GM18861 (cell line): Measurements from ENCODE around the gene CLASP2.

Experiments used
- ATAC-seq: cut with Tn5 transposase; IDR thresholded peaks from one replicate; pipeline ENCODE4 v1.9.1; 2021; ENCODE audit not compliant: unreplicated experiment

Gene CLASP2

DNA sequence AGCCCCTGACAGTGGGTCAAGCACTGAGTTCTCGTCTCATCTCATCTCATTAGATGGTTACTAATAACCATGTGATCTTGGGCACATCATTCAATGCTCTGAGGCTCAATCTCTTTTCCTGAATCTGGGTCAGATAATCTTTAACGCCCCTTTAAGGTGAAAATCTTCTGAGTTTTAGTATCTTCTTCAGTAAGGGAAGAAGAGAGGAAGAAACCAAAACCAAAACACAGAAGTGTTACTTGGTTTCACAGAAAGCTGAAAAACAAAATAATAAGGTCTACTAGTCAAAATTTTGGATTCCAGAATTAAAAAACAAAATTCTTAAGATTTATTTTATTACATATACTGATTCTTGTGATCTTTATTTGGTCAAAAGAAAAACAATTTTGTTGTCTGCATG is 78.2 kb downstream of the CLASP2 start:
- no peak for ATAC-seq

- no peak for ATAC-seq
Measured at GRCh38 chr3:33637482-33637881, 80.6 kb downstream of the CLASP2 start.

DNA sequence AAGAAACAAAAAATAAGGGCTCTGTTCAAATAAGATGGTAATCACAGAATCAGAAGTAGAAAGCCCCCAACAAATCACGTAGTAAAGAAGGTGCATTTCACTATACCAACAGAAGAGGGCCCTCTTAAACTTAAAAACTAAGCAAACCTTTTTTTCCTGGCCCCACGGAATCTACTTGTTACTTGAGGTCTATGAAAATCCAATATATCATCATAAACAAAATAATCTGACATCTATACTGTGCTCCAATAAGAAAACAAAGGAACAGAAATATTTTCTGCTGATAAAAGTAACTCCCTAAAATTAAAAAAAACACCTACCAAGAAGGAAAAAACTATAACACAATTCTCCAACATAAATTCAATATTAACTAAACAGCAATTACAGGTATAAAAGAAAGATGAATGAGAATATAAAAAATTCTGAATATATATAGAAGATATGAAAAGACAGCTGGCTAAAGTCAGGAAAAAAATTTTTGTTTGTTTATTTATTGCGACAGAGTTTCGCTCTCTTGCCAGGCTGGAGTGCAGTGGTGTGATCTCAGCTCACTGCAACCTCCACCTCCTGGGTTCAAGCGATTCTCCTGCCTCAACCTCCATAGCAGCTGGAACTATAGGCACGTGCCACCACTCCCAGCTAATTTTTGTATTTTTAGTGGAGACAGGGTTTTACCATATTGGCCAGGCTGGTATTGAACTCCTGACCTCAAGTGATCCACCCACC is 81.8 kb downstream of the CLASP2 start:
- ATAC-seq = no peak

DNA sequence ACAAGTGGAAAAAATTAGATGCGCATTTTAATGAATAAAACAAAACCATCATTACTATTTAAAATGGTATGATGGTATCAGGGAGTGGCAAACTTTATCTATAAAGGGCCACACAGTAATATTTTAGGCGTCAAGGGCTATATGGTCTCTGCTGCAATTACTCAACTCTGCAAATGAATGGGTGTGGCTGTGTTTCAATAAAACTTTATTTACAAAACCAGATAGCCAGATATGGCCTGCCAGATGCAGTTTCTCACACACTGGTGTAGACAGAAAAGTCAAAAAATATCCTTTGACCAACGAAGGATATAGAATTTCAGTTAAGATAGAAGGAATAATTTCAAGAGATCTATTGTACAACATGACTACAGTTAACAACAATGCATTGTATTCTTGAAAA is 83.8 kb downstream of the CLASP2 start:
- ATAC-seq = no peak

DNA sequence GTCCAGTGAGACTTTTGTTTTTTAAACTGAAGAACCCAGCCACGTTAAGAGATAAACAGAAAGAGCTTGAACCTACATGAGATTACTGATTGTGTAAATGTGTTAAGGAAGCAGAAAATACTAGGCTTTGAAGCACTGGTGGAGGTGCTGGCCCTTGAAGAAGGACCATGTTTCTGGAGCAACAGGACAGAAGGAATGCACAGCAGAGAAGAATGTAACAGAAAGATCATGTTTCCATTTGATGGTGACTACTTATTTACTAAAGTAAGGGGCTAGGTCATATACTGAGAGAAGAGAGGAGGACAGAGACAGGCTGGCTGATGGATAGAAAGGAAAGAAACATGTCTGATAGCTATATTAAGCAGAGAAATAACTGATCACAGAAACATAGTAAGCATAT is 88.8 kb downstream of the CLASP2 start:
- ATAC-seq = no peak

DNA sequence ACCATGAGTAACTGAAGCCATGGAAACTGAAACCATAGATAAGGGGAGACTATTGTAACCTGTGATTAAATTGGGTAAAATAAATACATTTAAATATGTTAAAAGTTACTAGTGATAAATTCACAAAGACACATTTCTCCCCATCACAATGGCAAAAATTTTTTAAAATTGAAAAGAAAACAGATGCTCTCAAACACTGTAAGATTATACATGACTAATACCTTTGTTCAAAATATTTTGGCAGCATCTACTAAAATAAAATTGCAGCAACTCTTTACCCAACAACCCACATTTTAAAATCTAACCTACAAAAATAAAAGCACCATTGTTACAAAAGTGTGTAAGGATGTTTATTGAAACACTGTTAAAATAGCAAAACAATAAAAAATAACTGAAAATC is 93.3 kb downstream of the CLASP2 start:
- ATAC-seq = no peak

- ATAC-seq = no peak
Measured at GRCh38 chr3:33613041-33613440, 105.0 kb downstream of the CLASP2 start.

DNA sequence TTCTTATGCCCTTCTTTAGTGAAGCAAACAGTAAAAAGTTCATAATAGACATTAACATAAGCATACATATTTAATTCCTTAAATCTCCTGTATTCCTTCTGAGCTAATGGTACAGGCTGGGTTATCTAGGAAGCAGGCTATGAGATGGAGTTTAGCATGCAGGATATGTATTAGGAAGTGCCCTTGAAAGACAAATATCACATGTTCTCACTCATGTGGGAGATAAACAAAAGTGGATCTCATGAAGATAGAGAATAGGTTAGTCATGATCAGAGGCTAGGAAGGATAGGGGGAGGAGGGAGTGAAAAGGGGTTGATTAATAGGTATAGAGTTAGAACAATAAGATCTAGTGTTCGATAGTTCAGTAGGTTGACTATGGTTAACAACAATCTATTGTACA is 105.4 kb downstream of the CLASP2 start:
- no peak for ATAC-seq

DNA sequence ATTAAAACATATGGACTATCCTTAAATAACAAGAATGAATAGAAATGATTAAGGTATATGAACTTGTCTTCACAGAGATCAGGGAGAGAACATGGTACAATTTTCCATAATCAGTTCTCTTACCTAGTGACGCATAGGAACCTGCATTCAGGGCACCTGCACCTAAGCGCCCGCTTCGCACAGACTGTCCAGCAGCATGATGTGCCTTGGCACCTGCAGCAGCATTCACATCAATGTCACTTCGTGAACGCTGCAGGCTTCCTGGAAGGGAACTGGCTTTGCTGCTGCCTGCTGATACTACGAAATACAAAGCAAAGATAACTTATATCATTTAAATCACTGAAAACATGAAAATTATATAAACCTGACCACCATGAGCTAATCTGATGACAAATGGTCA is 115.2 kb downstream of the CLASP2 start:
- no peak for ATAC-seq

DNA sequence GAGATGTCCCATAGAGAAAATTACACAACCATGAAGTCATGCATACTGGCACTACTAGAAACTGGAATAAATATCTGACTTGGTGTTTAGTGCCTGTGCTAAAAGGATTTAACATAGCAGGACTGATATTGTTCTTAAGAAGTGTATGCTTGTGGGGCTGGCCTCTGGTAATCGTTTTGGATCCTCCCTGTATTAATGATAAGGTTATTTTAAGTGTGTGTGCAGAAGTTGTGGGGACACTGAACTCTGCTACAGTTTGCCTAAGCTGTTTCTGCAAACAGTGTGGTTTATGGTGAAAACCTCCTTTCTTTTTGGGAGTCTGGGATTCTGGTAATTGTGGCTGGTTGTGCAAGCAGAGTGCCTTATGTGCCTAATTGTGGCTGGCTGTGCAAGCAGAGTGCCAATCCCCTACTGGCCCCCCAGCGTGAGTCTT is 120.8 kb downstream of the CLASP2 start:
- ATAC-seq = no peak

GRCh38 chr3:33592999-33593398 is 125.1 kb downstream of the CLASP2 start:
- no peak for ATAC-seq

DNA sequence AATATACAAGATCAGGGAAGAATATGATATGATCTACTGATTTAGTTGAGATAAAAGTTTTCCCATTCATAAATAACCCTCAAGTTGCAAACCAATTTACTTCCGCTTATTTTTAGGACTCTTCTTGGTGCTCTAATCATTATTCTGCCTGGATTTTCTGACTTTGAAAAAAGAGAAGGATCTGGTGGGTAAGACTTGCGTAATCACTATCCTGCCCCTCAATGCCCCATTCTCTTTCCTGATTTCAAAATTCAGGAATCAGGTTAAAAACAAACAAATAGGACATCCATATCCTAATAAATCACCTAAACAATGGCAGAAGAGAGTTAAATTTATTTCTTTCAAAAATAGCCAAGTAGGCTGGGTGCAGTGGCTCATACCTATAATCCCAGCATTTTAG is 127.5 kb downstream of the CLASP2 start:
- no peak for ATAC-seq

DNA sequence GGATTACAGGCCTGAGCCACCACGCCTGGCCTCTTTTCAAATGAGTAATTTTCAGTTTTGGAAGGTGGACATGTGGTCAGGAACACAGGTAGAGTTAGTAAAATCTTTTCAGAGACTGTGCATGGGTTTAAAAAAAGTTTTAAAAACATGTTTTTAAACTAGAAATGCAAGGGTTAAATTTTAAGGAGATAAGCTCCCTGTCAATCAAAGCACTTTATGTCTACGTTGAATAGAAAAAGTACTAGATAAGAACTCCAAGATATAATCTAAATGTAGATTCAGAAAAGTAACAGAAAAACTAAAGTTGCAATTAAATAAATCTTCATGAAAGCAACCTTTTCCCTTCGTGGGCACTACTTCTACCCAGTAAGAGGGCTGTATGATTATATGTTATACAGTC is 131.7 kb downstream of the CLASP2 start:
- no peak for ATAC-seq

GRCh38 chr3:33582234-33582633 is 135.8 kb downstream of the CLASP2 start:
- ATAC-seq = no peak

GRCh38 chr3:33581666-33582065 is 136.4 kb downstream of the CLASP2 start:
- ATAC-seq = no peak

- ATAC-seq = no peak
Measured at GRCh38 chr3:33579840-33580239, 138.2 kb downstream of the CLASP2 start.

DNA sequence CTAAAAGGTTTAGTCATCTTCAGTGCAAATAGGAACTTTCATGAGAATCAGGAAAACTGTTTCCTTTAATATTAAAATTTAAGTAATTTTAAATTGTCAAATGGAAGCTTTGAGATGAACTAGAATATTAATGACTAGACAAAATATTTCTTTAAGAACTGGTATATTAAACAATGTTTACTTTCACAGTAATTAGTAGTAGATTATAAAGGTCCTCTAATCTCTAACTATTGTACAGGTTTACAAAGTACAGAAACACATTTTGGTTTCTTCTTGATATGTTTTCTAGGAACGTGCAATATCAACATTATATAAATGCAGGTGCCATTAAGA is 138.9 kb downstream of the CLASP2 start:
- ATAC-seq = no peak

GRCh38 chr3:33578325-33579177 is 139.5 kb downstream of the CLASP2 start:
- ATAC-seq = no peak

- no peak for ATAC-seq
Measured at GRCh38 chr3:33577588-33577987, 140.5 kb downstream of the CLASP2 start.

DNA sequence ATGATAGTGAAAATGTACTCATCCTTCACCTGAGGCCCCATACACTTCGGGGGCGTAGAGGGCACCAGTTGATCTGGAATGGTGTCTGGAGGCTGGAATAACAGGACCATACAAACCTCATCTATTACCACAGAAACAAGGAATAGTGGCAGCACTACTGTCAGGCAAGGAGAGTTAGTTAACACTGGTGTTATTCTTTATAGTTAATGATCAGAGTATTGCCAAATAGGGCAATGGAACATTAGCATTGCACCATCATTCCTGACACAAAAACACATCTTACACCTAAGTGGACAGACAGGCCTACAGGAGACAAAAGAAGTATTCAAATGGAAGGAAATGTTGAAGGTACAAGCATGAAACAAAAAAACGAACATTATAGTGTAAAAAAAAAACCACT is 140.9 kb downstream of the CLASP2 start:
- ATAC-seq = no peak

DNA sequence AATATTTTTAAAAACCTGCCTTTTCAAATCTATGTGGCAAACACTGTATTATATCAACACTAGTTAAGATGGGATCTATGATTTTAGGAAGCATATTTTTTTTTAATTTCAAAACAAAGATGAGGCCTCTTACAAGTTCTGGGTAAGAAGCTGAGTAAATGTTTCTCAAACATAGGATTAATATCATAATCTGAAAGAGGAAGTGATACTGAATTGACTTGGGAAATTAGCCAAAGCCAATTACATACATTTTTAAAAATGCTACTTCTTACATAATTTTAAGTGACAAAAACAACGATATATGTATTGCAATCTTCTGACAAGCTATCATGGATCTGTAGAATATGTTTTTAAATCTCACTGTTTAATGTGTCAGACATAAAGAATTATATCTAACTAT is 142.7 kb downstream of the CLASP2 start:
- no peak for ATAC-seq

DNA sequence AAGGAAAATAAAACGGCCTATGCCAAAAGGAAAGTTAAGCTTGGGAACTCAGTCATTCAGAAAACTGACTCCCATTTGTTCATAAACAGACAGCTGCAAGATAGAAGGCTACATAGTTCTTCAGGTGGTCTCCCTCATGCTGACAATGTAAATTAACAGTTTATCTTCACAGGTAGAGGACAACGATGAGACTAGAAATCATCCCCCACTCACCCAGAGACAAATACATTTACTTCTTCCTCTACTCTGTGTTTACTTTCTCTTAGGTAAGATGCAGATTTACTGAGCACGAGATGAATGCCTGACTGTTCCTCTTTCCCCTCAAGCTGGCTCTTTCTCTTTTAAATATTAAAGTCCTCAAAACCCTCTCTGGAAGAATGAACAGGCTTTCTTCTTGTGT is 160.2 kb downstream of the CLASP2 start:
- no peak for ATAC-seq

GRCh38 chr3:33557279-33557678 is 160.8 kb downstream of the CLASP2 start:
- no peak for ATAC-seq
